Ectodermal cell (in vitro differentiated cells): ENCODE results near the gene DDX24.

Source experiments
- H3K27ac ChIP-seq: 2 replicates; pipeline ENCODE4 v1.7.0; 2013; ENCODE audit warnings: mild to moderate bottlenecking, low read depth, low read length; ENCODE audit not compliant: insufficient read depth, poor library complexity, severe bottlenecking
- H3K27me3 ChIP-seq: 2 replicates; pipeline ENCODE4 v1.7.0; 2013; ENCODE audit warnings: mild to moderate bottlenecking, low read length; ENCODE audit not compliant: insufficient read depth, control insufficient read depth, poor library complexity, severe bottlenecking
- H3K36me3 ChIP-seq: one replicate; pipeline ENCODE4 v1.7.0; 2013; ENCODE audit warnings: low read length; ENCODE audit not compliant: control insufficient read depth, insufficient read depth
- H3K4me1 ChIP-seq: one replicate; pipeline ENCODE4 v1.7.0; 2013; ENCODE audit warnings: low read length; ENCODE audit not compliant: control insufficient read depth, insufficient read depth
- H3K4me3 ChIP-seq: 2 replicates; pipeline ENCODE4 v1.7.0; 2013; ENCODE audit warnings: low read depth, low read length, control low read depth; ENCODE audit not compliant: insufficient read depth
- H3K9me3 ChIP-seq: 2 replicates; pipeline ENCODE4 v1.7.0; 2013; ENCODE audit warnings: mild to moderate bottlenecking, low read length, moderate library complexity; ENCODE audit not compliant: control insufficient read depth
- WGBS, 2 experiments: methylation state at CpG; one replicate each; pipeline ENCODE4 v1.1.7; 2013; ENCODE audit warnings: missing lambda C conversion rate in 2 of 2; 5-methylcytosine and 5-hydroxymethylcytosine counted together

DDX24 gene

GRCh38 chr14:94124582-94125377, 43.8 kb upstream of the DDX24 start:
- no peaks in the 10 kb centered on the region for H3K9me3 ChIP-seq
- WGBS, 2 experiments: 91 to 94% methylated on average over 8 of the region's 9 CpGs

DNA sequence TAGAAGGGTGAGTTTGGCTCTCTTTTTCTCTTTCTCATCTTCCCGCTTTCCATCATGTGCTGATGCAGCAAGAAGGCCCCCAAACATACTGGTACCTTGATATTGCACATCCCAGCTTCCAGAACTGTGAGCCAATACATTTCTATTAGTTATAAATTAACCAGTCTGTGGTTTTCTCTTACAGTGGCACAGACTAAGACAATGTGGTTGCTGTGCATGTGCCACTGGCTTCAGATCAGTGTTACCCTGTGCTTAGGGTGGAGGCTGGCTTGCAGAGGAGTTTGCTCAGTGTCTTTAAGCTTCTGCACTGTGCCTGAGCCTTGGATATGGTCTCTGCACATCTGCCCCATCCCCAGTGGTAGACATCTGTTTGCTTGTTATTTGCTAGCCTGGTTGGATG, 42.9 kb upstream of the DDX24 start:
- peaks cover 3% of the 10 kb centered on the region for H3K4me1 ChIP-seq
- H3K27me3 ChIP-seq: no peaks in the 10 kb centered on the region
- H3K36me3 ChIP-seq: no peaks in the 10 kb centered on the region
- H3K27ac ChIP-seq: no peak overlapping the region
- no peak overlapping the region for H3K4me3 ChIP-seq
- 80 to 88% methylated on average over 1 of the region's 1 CpG for WGBS, 2 experiments
- no peaks in the 10 kb centered on the region for H3K9me3 ChIP-seq

More at GRCh38 chr14:94124582-94125377, 43.8 kb upstream of the DDX24 start:
- H3K36me3 ChIP-seq: no peaks in the 10 kb centered on the region
- H3K4me1 ChIP-seq: peaks cover 3% of the 10 kb centered on the region
- H3K27me3 ChIP-seq: no peaks in the 10 kb centered on the region
- H3K27ac ChIP-seq: no peak overlapping the region
- no peak overlapping the region for H3K4me3 ChIP-seq

DNA sequence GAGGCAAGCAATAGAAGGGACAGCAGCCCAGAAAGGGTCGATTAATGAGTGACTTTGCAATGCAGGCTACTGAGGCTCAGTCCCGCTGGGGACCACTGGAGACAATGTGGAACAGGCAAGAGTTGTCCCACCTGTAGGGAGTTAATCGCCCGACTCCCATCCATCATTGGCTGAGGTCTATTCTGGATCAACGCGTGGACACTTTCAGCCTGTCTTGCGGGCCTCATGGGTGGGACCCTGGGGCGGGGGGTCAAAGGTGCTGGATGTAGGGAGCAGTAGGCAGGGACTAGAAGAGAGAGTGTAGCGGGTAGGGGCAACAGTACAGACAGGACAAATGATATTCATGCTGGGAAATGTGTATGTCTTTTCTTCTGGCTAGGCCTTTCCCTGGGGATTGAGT, 42.3 kb upstream of the DDX24 start:
- H3K27ac ChIP-seq: no peak overlapping the region
- no peak overlapping the region for H3K4me3 ChIP-seq
- H3K9me3 ChIP-seq: no peaks in the 10 kb centered on the region
- H3K27me3 ChIP-seq: no peaks in the 10 kb centered on the region
- H3K4me1 ChIP-seq: no peaks in the 10 kb centered on the region
- no peaks in the 10 kb centered on the region for H3K36me3 ChIP-seq
- 90 to 94% methylated on average over 9 of the region's 9 CpGs for whole genome bisulfite sequencing, 2 experiments

GRCh38 chr14:94122438-94122837, 41.4 kb upstream of the DDX24 start:
- no peaks in the 10 kb centered on the region for H3K36me3 ChIP-seq
- 61 to 63% methylated on average over 3 of the region's 3 CpGs for WGBS, 2 experiments

DNA sequence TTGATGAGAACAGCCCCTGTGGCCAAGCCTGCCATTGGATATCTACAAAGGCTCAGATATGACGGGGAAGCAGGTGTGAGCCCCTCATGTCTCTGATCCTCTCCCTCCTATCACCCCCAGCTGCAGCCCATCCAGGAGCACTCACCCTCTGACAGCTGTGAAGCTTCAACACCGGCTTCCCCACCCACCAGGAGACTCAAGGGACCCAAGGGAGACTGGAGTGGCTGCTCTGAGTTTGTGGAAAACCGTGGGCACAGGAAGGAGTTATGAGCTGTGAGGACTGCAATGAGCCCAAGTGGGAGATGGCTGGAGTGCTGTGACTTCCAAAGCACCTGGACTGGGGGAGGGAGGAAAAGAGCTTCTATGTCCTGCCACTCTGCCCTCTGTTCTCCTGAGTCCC, 40.5 kb upstream of the DDX24 start:
- Histone ChIP-seq H3K27me3 (no peaks in the 10 kb centered on the region), H3K9me3 (no peaks in the 10 kb centered on the region), H3K27ac (no peak overlapping the region), H3K4me3 (no peak overlapping the region), H3K4me1 (no peaks in the 10 kb centered on the region), H3K36me3 (no peaks in the 10 kb centered on the region)
- WGBS, 2 experiments: 78 to 83% methylated on average over 3 of the region's 3 CpGs

More at GRCh38 chr14:94122438-94122837, 41.4 kb upstream of the DDX24 start:
- Histone ChIP-seq H3K9me3 (no peaks in the 10 kb centered on the region), H3K27me3 (no peaks in the 10 kb centered on the region), H3K4me3 (no peak overlapping the region), H3K4me1 (no peaks in the 10 kb centered on the region), H3K27ac (no peak overlapping the region)

- WGBS, 2 experiments: 84 to 90% methylated on average over 5 of the region's 5 CpGs
- H3K4me3 ChIP-seq: no peak overlapping the region
- no peaks in the 10 kb centered on the region for H3K27me3 ChIP-seq
- H3K36me3 ChIP-seq: no peaks in the 10 kb centered on the region
- H3K9me3 ChIP-seq: no peaks in the 10 kb centered on the region
- H3K27ac ChIP-seq: no peak overlapping the region
- H3K4me1 ChIP-seq: no peaks in the 10 kb centered on the region
Observed at GRCh38 chr14:94120667-94121340, 39.8 kb upstream of the DDX24 start.

DNA sequence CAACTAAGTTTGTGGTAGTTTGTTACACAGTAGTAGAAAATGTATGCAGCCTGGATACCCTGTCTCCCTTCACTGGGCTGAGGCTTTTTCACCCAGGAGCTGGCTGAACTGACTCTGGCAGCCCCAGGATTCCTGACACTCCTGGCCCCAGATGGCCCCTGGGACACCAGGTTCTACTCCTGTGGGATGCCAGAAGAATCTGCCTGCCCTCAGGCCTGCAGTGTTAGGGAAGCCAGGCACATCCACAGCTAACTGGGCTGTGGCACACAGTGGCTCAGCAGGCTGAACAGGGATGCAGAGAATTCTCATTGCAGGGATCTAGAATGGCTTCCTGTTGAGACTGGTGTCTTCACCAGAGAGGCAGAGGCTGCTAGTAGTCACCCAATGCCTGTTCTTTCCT, 38.1 kb upstream of the DDX24 start:
- Histone ChIP-seq H3K4me1 (no peaks in the 10 kb centered on the region), H3K27me3 (no peaks in the 10 kb centered on the region), H3K36me3 (no peaks in the 10 kb centered on the region)

GRCh38 chr14:94117856-94118255, 36.9 kb upstream of the DDX24 start:
- H3K9me3 ChIP-seq: no peaks in the 10 kb centered on the region
- H3K27ac ChIP-seq: no peak overlapping the region
- H3K36me3 ChIP-seq: no peaks in the 10 kb centered on the region
- no peak overlapping the region for H3K4me3 ChIP-seq
- H3K27me3 ChIP-seq: no peaks in the 10 kb centered on the region
- H3K4me1 ChIP-seq: no peaks in the 10 kb centered on the region
- 89 to 90% methylated on average over 9 of the region's 9 CpGs for WGBS, 2 experiments

More for the DNA sequence above, 38.1 kb upstream of the DDX24 start:
- Histone ChIP-seq H3K27ac (no peak overlapping the region), H3K4me3 (no peak overlapping the region), H3K9me3 (no peaks in the 10 kb centered on the region)

GRCh38 chr14:94116701-94117100, 35.7 kb upstream of the DDX24 start:
- no peaks in the 10 kb centered on the region for H3K9me3 ChIP-seq
- H3K27ac ChIP-seq: no peak overlapping the region
- no peaks in the 10 kb centered on the region for H3K27me3 ChIP-seq
- no peak overlapping the region for H3K4me3 ChIP-seq
- H3K36me3 ChIP-seq: no peaks in the 10 kb centered on the region
- WGBS, 2 experiments: 91 to 95% methylated on average over 10 of the region's 10 CpGs
- no peaks in the 10 kb centered on the region for H3K4me1 ChIP-seq

- H3K4me3 ChIP-seq: no peak overlapping the region
- no peaks in the 10 kb centered on the region for H3K4me1 ChIP-seq
- WGBS, 2 experiments: 94 to 98% methylated on average over 15 of the region's 15 CpGs
- no peaks in the 10 kb centered on the region for H3K27me3 ChIP-seq
- no peaks in the 10 kb centered on the region for H3K36me3 ChIP-seq
- H3K9me3 ChIP-seq: no peaks in the 10 kb centered on the region
- no peak overlapping the region for H3K27ac ChIP-seq
Observed at GRCh38 chr14:94115631-94116030, 34.6 kb upstream of the DDX24 start.
